ENCODE data around the gene ACSM5.
"Not testable (repeated sequence)": the region's sequence is repeated elsewhere in the genome, so short reads cannot be mapped to it uniquely, and the experiment has no call there.

The ACSM5 gene

GRCh38 chr16:20441191-20441590 lies 31.9 kb downstream of the ACSM5 start:
- H3K27ac ChIP-seq: no peak overlapping the region
- no peak for TF ChIP-seq CTCF (IDR thresholded peaks at IDR 0.05)

GRCh38 chr16:20441859-20442258 lies 32.5 kb downstream of the ACSM5 start:
- H3K27me3 ChIP-seq (ENCODE audit: control insufficient read depth, insufficient read depth, low read length); H3K79me2 ChIP-seq; H2AFZ ChIP-seq; H3K4me2 ChIP-seq (ENCODE audit: low read length); H3K27ac ChIP-seq; H3K9ac ChIP-seq; H3K4me3 ChIP-seq (ENCODE audit: low read depth, low read length); H3K9me3 ChIP-seq (ENCODE audit: control insufficient read depth, low read length); H3K36me3 ChIP-seq (ENCODE audit: control insufficient read depth, insufficient read depth, low read length); H3K4me1 ChIP-seq: not testable (repeated sequence)

More at GRCh38 chr16:20441191-20441590, 31.9 kb downstream of the ACSM5 start:
- no peak overlapping the region for H3K9ac ChIP-seq
- peaks cover 2% of the 10 kb centered on the region for H3K4me1 ChIP-seq
- H3K4me3 ChIP-seq (ENCODE audit: low read depth, low read length): no peak overlapping the region
- H2AFZ ChIP-seq: no peak overlapping the region
- no peaks in the 10 kb centered on the region for H3K27me3 ChIP-seq (ENCODE audit: control insufficient read depth, insufficient read depth, low read length)
- H3K79me2 ChIP-seq: no peaks in the 10 kb centered on the region
- H3K4me2 ChIP-seq (ENCODE audit: low read length): no peak overlapping the region
- no peaks in the 10 kb centered on the region for H3K9me3 ChIP-seq (ENCODE audit: control insufficient read depth, low read length)
- H3K36me3 ChIP-seq (ENCODE audit: control insufficient read depth, insufficient read depth, low read length): no peaks in the 10 kb centered on the region

- H3K9ac ChIP-seq; H2AFZ ChIP-seq; H3K36me3 ChIP-seq (ENCODE audit: control insufficient read depth, insufficient read depth, low read length); H3K4me1 ChIP-seq; H3K27me3 ChIP-seq (ENCODE audit: control insufficient read depth, insufficient read depth, low read length); H3K4me2 ChIP-seq (ENCODE audit: low read length); H3K4me3 ChIP-seq (ENCODE audit: low read depth, low read length); H3K27ac ChIP-seq; H3K79me2 ChIP-seq; H3K9me3 ChIP-seq (ENCODE audit: control insufficient read depth, low read length): not testable (repeated sequence)
Measured at GRCh38 chr16:20446652-20447393, 37.5 kb downstream of the ACSM5 start.

- H3K9ac ChIP-seq: not testable (repeated sequence)
Measured at GRCh38 chr16:20451364-20451763, 42.0 kb downstream of the ACSM5 start, which contains the start of gene ACSM2A. Gene ACSM2A (plus strand): TSS chr16:20451521. CDS start chr16:20460115, 8,594 bp downstream.

GRCh38 chr16:20453633-20454032 lies 44.3 kb downstream of the ACSM5 start:
- not testable (repeated sequence) for H3K4me1 ChIP-seq; H3K9me3 ChIP-seq (ENCODE audit: control insufficient read depth, low read length); H3K27me3 ChIP-seq (ENCODE audit: control insufficient read depth, insufficient read depth, low read length); H3K4me2 ChIP-seq (ENCODE audit: low read length); H3K4me3 ChIP-seq (ENCODE audit: low read depth, low read length); H3K27ac ChIP-seq; H3K9ac ChIP-seq; H3K79me2 ChIP-seq; H2AFZ ChIP-seq; H3K36me3 ChIP-seq (ENCODE audit: control insufficient read depth, insufficient read depth, low read length)

More at GRCh38 chr16:20451364-20451763, 42.0 kb downstream of the ACSM5 start, which contains the start of gene ACSM2A:
- not testable (repeated sequence) for H3K4me2 ChIP-seq (ENCODE audit: low read length); H3K27me3 ChIP-seq (ENCODE audit: control insufficient read depth, insufficient read depth, low read length); H3K36me3 ChIP-seq (ENCODE audit: control insufficient read depth, insufficient read depth, low read length); H3K79me2 ChIP-seq; H3K4me1 ChIP-seq; H3K4me3 ChIP-seq (ENCODE audit: low read depth, low read length); H3K9me3 ChIP-seq (ENCODE audit: control insufficient read depth, low read length); H2AFZ ChIP-seq; H3K27ac ChIP-seq

GRCh38 chr16:20459227-20459626 lies 49.9 kb downstream of the ACSM5 start:
- not testable (repeated sequence) for H3K27me3 ChIP-seq (ENCODE audit: control insufficient read depth, insufficient read depth, low read length); H3K9me3 ChIP-seq (ENCODE audit: control insufficient read depth, low read length); H3K79me2 ChIP-seq; H2AFZ ChIP-seq; H3K36me3 ChIP-seq (ENCODE audit: control insufficient read depth, insufficient read depth, low read length); H3K4me1 ChIP-seq; H3K4me2 ChIP-seq (ENCODE audit: low read length); H3K4me3 ChIP-seq (ENCODE audit: low read depth, low read length); H3K9ac ChIP-seq; H3K27ac ChIP-seq

GRCh38 chr16:20460313-20460712 lies 51.0 kb downstream of the ACSM5 start:
- H3K4me2 ChIP-seq (ENCODE audit: low read length); H3K79me2 ChIP-seq; H3K9me3 ChIP-seq (ENCODE audit: control insufficient read depth, low read length); H3K27me3 ChIP-seq (ENCODE audit: control insufficient read depth, insufficient read depth, low read length); H3K36me3 ChIP-seq (ENCODE audit: control insufficient read depth, insufficient read depth, low read length); H3K4me1 ChIP-seq; H3K27ac ChIP-seq; H2AFZ ChIP-seq; H3K4me3 ChIP-seq (ENCODE audit: low read depth, low read length); H3K9ac ChIP-seq: not testable (repeated sequence)

- not testable (repeated sequence) for H3K79me2 ChIP-seq; H3K4me3 ChIP-seq (ENCODE audit: low read depth, low read length); H3K4me2 ChIP-seq (ENCODE audit: low read length); H2AFZ ChIP-seq; H3K36me3 ChIP-seq (ENCODE audit: control insufficient read depth, insufficient read depth, low read length); H3K9me3 ChIP-seq (ENCODE audit: control insufficient read depth, low read length); H3K27ac ChIP-seq; H3K9ac ChIP-seq; H3K4me1 ChIP-seq; H3K27me3 ChIP-seq (ENCODE audit: control insufficient read depth, insufficient read depth, low read length)
Measured at GRCh38 chr16:20468954-20469353, 59.6 kb downstream of the ACSM5 start.

GRCh38 chr16:20469930-20470329 lies 60.6 kb downstream of the ACSM5 start:
- not testable (repeated sequence) for H3K9ac ChIP-seq; H3K4me1 ChIP-seq; H3K9me3 ChIP-seq (ENCODE audit: control insufficient read depth, low read length); H3K79me2 ChIP-seq; H3K27ac ChIP-seq; H3K36me3 ChIP-seq (ENCODE audit: control insufficient read depth, insufficient read depth, low read length); H3K27me3 ChIP-seq (ENCODE audit: control insufficient read depth, insufficient read depth, low read length); H3K4me2 ChIP-seq (ENCODE audit: low read length); H3K4me3 ChIP-seq (ENCODE audit: low read depth, low read length); H2AFZ ChIP-seq

- H3K27me3 ChIP-seq (ENCODE audit: control insufficient read depth, insufficient read depth, low read length); H3K9ac ChIP-seq; H3K4me2 ChIP-seq (ENCODE audit: low read length); H2AFZ ChIP-seq; H3K9me3 ChIP-seq (ENCODE audit: control insufficient read depth, low read length); H3K4me1 ChIP-seq; H3K79me2 ChIP-seq; H3K4me3 ChIP-seq (ENCODE audit: low read depth, low read length); H3K36me3 ChIP-seq (ENCODE audit: control insufficient read depth, insufficient read depth, low read length); H3K27ac ChIP-seq: not testable (repeated sequence)
Measured at GRCh38 chr16:20470732-20471131, 61.4 kb downstream of the ACSM5 start.
